Stimulated activated CD4-positive, alpha-beta T cell treated with anti-CD3 and anti-CD28 coated beads, Interleukin-4, amount 100 ng/mL, for 4 hours (primary cell): ENCODE data around the gene LSP1.
"Not testable (repeated sequence)": the region's sequence is repeated elsewhere in the genome, so short reads cannot be mapped to it uniquely, and the experiment has no call there.

Experiments
- DNase-seq, 2 experiments: peaks; one replicate each; pipeline ENCODE4 v3.0.0-alpha.2; 2020

Gene LSP1

GRCh38 chr11:1879342-1879940 lies 26.6 kb downstream of the LSP1 start:
- DNase-seq = no peak

- no peak for DNase-seq
Measured at GRCh38 chr11:1879941-1880720, 27.2 kb downstream of the LSP1 start.

- no peak for DNase-seq
Measured at GRCh38 chr11:1880746-1881441, 28.0 kb downstream of the LSP1 start.

GRCh38 chr11:1881442-1882264 lies 28.8 kb downstream of the LSP1 start:
- no peak for DNase-seq

GRCh38 chr11:1882265-1883238 lies 29.7 kb downstream of the LSP1 start:
- peak; percentile 67 to 86 for DNase-seq

GRCh38 chr11:1883346-1884302 lies 30.7 kb downstream of the LSP1 start:
- no peak for DNase-seq

- DNase-seq = no peak
Measured at GRCh38 chr11:1884303-1884700, 31.4 kb downstream of the LSP1 start.

GRCh38 chr11:1886551-1886950 lies 33.7 kb downstream of the LSP1 start:
- DNase-seq = not testable (repeated sequence)

- no peak for DNase-seq
Measured at GRCh38 chr11:1887451-1888346, 34.8 kb downstream of the LSP1 start.

GRCh38 chr11:1888347-1888753 lies 35.5 kb downstream of the LSP1 start:
- no peak for DNase-seq

- DNase-seq = no peak
Measured at GRCh38 chr11:1888811-1889210, 35.9 kb downstream of the LSP1 start.

GRCh38 chr11:1889224-1889930 lies 36.5 kb downstream of the LSP1 start:
- peak; percentile 59 to 70 for DNase-seq

GRCh38 chr11:1889941-1890855 lies 37.3 kb downstream of the LSP1 start:
- no peak for DNase-seq

- DNase-seq = no peak
Measured at GRCh38 chr11:1890856-1891830, 38.3 kb downstream of the LSP1 start.

GRCh38 chr11:1891831-1892115 lies 38.9 kb downstream of the LSP1 start, which contains the start of gene PRR33:
TSS of gene PRR33 (minus strand) at chr11:1891895. CDS start at chr11:1890584, 1,311 bp downstream.
- no peak for DNase-seq

GRCh38 chr11:1892116-1892515 lies 39.2 kb downstream of the LSP1 start:
- DNase-seq = no peak

GRCh38 chr11:1892558-1892957 lies 39.7 kb downstream of the LSP1 start:
- no peak for DNase-seq
